EH (cell line): ENCODE results near the gene ZEB2.
"Not testable (repeated sequence)": the region's sequence is repeated elsewhere in the genome, so short reads cannot be mapped to it uniquely, and the experiment has no call there.

ENCODE experiments used
- DNase-seq: peaks from one replicate; pipeline ENCODE4 v3.0.0-alpha.2; 2015; ENCODE audit warnings: low read depth

Gene ZEB2

GRCh38 chr2:144381716-144382115, 138.2 kb downstream of the ZEB2 start:
- DNase-seq: no peak

DNA sequence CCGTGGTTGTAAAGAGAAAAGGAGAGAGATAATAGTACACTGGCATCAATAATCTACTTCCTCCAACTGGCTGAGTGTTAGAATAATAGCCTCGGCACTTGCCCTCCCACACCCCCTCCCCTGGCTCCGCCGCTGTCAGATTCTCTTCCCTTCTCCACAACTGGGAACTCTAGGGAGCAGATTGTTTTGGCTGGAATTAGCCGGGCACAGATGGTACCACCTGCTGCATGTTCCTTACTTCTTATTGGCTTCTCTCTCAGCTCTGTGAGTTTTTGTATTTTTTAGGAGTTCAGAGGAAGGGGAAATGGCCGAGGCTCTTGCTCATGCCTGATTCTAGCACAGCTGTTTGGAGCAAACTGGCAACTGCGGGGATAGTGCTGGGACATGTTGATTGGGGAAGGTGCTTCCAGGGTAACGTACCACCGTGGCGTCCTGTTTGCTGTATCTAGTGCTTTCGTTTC, 140.0 kb downstream of the ZEB2 start:
- DNase-seq: no peak

DNA sequence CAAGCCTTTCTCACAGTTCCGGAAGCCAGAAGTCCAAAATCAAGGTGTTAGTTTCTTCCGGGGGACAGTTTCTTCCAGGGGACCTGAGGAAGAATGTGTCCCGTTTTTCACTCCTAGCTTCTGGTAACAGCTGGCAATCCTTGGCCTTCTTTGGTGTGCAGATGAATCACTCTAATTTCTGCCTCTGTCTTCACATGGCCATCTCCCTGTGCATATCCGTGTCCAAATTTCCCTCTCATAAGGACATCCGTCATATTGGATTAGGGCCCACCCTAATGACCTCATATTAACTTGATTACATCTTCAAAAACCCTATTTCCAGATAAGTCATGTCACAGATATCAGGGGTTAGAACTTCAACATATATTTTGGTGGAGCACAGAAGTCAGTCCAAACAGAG, 141.4 kb downstream of the ZEB2 start:
- peak; percentile 45 for DNase-seq

GRCh38 chr2:144377914-144378313, 142.0 kb downstream of the ZEB2 start:
- peak; percentile 65 for DNase-seq

GRCh38 chr2:144376926-144377325, 143.0 kb downstream of the ZEB2 start:
- peak; percentile 79 for DNase-seq

DNA sequence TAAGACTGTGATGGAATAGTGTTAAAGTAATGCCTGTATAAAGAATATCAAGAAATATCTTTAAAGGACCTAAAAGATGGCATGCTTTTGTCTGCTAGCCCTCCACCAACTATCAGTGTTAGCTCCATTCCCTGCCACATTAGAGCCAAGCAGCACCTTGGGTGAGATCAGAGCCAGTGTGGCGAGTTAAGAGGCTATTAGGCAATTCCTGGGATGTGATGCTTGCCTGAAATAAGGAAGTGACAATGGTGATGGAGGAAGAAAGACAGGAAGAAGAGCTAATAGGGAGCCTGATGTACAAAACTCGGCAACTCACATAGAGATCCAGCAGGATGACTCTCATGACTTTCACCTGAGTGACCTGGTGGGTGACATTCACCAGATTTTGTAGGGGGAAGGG, 143.5 kb downstream of the ZEB2 start:
- no peak for DNase-seq

- peak; percentile 53 for DNase-seq
Measured at GRCh38 chr2:144374163-144374661, 145.7 kb downstream of the ZEB2 start.

DNA sequence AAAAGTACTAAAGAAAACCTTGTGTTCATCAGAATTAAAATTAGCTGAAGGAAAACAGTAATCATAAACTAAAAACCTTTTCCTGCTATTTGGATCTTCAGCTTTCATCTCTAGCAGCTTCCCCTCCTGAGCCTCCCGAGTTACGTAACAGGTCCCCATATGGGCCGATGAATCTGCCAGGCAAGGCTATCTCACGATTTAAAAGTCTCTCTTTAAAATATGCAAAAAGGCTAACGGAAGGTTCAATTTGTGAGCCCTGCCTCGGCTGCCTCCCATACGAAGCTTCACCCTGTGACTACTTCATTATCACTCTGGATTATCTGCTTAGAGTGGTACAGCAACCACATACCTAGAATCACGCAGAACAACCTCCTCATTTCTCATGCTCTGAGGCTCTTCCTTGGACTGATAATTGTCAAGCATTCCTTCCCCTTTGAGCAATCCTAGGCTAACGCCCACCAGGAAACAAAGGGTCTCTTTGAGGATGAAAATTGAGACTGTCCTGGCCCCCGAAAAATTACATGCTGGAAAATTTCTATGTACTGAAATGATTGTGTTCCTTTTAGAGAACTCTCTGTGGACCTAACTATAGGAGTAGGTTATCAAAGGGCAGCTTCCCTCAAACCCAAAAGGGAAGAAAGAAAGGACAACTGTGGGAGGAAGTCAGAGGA, 147.4 kb downstream of the ZEB2 start:
- no peak for DNase-seq

DNA sequence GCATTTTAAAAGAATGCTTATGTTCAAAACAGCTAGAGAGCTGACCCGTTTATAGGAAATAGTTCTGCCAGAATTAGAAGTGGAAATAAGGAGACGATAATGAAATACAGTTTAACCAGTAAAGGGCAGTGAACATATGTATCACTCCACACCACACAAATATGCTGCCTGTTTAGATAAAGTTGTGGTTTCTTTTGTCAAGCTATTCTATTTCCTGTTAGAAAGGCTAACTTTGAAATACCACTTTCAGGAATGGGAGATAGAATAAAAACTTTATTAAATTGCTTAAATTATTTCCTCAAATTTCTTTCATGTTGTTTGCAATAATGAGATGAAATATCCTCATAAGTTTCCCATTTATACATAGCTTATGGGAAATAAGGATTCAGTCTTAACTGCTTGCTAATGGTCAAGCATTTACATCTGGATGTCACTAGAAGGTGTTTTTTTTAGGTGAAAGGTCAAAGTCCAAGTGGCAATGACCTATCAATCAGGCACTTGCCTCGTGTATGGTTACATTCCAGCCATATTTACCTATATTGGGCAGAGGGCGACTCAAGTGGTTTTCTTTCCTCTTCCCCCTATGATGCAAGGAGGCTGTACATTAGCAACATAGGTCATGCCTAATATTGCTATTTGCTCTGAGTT, 148.9 kb downstream of the ZEB2 start:
- peak; percentile 70 for DNase-seq

DNA sequence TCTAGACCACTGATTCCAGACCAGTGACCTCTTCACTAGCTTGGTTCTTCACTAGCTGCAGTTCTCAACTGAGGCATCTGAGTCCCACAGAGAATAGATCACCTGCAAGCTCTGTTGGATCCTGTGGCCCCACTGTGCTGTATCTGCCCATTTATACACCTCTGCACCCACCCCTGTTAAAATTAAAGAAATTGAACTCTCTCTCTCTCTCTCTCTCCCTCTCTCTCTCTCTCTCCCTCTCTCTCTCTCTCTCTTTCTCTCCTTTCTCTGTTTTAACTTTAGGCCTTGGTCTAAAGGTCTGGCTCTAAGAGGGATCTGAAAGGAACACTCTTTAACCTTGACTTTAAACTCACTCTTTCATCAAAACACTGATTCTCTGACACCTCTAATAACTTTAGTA, 150.5 kb downstream of the ZEB2 start:
- no peak for DNase-seq

DNA sequence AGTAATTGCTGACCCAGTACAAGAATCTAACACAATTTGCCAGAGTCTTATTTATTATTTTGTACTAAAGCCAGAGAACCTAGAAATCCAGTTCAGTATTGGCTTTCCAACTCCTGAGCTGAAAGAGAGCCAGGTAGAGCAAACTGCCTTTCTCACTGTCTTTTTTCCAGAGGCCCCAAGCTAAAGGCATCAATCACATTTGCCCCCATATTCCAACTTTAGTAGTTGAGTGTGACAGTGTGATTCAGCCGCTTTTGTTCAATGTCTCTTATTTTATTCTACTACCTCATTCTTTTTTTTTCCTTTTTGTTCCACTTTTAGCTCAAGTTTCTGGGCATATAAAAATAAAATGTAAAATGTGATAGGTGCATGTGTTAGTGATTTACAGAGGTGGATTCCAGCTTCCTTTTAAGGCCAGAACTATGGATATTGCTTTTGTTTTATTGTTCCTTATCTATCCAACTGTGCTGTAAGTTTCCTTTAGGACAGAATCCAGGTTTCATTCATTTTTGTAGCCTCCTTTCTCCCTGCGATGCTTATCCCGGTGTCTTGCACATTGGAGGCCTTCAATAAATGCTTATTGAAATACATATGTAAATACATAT, 153.0 kb downstream of the ZEB2 start:
- no peak for DNase-seq

- DNase-seq: peak; percentile 93
Measured at GRCh38 chr2:144364944-144365738, 154.8 kb downstream of the ZEB2 start.

DNA sequence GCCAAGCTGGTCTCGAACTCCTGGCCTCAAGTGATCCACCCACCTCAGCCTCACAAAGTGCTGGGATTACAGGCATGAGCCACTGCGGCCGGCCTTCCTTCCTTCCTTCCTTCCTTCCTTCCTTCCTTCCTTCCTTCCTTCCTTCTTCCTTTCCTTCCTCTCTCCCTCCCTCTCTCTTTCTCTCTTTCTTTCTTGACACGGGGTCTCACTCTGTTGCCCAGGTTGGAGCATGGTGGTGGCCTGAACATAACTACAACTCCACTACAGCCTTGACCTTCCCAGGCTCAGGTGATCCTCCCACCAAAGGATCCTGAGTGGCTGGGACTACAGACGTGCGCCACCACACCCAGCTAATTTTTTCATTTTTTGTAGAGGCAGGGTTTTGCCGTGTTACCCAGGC, 155.7 kb downstream of the ZEB2 start:
- not testable (repeated sequence) for DNase-seq

DNA sequence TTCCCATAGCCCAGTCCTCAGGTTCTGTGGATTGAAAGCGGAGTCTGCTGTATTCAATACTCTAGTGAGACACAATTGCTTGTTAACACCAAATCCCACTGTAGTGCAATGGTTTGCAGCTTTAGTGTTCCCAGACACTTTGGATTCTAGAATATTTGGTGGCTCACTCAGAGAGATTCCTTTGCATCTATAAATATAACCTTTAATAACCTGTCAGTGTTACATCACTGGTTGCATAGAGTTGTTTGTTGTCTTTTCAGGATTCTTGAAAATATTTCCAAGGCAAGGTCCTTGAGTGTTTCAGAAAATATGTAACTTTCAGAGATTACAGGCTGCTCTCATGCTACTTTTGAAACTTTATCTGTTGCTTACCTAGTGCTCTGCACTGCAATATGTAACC, 157.5 kb downstream of the ZEB2 start:
- DNase-seq: peak; percentile 84

GRCh38 chr2:144361742-144362141, 158.2 kb downstream of the ZEB2 start:
- DNase-seq: no peak

GRCh38 chr2:144359684-144360083, 160.2 kb downstream of the ZEB2 start:
- no peak for DNase-seq

- DNase-seq: peak; percentile 70
Measured at GRCh38 chr2:144358979-144359541, 160.9 kb downstream of the ZEB2 start.

GRCh38 chr2:144358374-144358964, 161.4 kb downstream of the ZEB2 start:
- no peak for DNase-seq

GRCh38 chr2:144357623-144358373, 162.1 kb downstream of the ZEB2 start:
- peak; percentile 98 for DNase-seq

DNA sequence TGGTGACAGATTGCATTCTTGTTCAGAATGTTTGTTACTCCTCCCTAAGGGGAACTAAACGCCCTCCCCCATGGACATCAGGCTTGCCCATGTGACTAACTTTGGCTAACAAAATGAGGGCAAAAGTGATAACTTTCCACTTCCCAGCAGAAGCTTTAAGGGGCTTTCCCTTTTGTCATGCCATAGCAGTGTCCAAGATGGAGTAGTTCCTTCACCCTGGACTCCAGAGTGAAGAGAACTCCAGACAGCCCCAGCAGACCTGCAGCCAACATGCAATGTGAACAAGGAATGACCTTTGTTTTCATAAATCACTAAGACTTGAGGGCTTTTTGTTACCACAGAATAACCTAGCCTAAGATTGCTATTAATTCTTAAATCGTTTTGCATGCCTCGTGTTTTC, 163.5 kb downstream of the ZEB2 start:
- no peak for DNase-seq

DNA sequence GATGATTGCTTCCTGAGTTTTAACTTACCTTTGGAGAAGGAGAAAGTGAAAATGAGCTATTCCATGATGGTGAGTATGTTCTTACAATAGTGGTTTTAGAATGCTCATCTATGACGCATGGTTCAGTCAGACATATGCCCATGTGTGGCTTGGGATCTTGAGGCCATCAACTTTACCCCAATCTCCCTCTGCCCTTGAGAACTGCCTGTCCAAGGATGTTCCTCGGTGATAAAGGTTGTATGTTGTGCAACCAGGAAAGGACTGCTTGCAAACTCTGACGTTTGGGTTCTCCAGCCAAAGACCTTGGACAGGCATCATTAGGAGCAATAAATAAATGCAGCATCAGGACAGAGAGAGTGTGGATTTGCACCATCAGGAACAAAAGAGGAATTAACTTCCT, 165.0 kb downstream of the ZEB2 start:
- DNase-seq: no peak
